ENCODE measurements around the gene RCAN2.

- TF ChIP-seq CTCF (conservative IDR thresholded peaks at IDR 0.05) = no peak
- TF ChIP-seq ZFX (IDR thresholded peaks at IDR 0.05) = no peak
Measured at GRCh38 chr6:46186583-46186982, 304.7 kb downstream of the RCAN2 start.
